ENCODE data around the gene USP48. TPM values are rescaled to one million over a fixed set of nuclear protein-coding genes. Genes with fewer than 3 reads are reported as not detected.

Gene USP48
- polyA plus RNA-seq, 3 donors: 62.6 to 77.9 (median 71.2) TPM

DNA sequence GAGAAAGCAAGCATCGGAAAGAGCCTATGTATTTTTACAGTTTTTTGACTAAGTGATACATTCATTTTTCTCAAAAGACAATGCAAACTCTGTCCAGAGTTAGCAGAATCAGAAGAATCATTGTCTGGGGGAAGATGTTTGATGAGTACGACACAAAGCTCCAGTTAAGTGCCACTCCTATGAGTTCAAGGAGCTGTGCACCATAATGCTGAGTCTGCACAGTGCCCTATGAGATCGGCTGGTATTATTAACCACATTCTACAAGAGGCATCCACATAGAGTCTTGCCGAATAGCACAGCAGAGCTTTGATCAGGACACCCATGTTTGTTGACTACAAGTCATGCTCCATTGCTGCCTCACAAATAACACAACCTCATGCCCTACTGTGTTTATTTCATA lies 58.9 kb downstream of the USP48 start:
- no peak for DNase-seq (ENCODE audit: extremely low read depth in 1 of 11, low read depth in 9 of 11, low spot score in 4 of 11)

DNA sequence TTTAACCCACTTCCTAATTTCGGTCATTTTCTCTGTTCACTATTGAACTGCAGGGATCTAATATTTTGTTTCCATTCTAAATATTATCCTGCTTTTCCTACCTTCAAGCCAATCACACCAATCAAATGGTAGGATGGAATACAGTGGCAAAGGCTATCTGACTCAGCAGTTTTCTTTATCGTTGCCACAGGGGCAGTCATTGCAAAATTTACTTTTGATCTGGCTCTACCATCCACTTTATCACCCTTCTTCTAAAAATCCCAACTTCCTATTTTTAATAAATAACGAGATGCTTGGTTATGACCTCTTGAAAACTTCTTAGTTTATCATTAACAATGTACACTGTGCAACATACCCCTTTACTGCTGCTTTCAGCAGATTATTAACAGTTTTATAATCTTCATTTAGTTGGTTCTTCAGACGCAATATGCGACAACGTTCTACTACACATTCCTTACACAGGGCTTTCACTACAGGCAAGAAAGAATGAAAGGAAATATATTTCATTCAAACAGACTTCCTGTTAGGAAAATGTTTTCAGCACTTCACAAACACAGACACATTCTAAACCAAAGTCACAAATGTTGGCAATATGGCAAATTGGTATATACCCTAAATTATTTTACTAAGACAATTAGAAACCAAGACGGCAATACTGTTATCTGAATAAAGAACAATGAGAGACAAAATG lies 61.5 kb downstream of the USP48 start:
- no peak for DNase-seq (ENCODE audit: extremely low read depth in 1 of 11, low read depth in 9 of 11, low spot score in 4 of 11)

DNA sequence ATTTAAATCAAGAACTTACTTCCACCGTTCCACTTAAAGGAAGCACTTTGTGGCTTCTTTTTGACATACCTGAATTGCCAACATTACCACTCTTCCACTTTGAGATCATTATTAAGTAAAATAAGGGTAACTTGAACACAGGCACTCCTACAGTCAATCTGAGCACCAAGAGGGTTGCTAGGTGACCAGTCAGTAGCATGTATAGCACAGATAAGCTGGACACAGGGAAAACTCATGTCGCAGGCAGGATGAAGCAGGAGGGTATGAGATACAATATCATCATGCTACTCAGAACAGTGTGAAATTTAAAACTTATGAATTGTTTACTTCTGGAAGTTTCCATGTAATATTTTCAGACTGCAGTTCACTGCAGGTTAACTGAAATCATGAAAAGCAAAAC lies 66.8 kb downstream of the USP48 start:
- no peak for DNase-seq (ENCODE audit: extremely low read depth in 1 of 11, low read depth in 9 of 11, low spot score in 4 of 11)

DNA sequence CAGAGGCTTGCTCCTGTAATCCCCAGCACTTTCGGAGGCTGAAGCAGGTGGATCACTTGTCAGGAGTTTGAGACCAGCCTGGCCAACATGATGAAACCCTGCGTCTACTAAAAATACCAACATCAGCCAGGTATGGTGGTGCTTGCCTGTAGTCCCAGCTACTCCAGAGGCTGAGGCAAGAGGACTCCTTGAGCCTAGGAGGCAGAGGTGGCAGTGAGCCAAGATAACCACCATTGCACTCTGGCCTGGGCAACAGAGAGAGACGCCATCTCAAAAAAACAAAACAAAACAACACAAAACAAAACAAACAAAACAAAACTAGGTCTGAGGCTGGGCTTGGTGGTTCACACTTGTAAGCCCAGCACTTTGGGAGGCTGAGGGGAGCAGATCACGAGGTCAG lies 75.1 kb downstream of the USP48 start:
- no peak for DNase-seq (ENCODE audit: extremely low read depth in 1 of 11, low read depth in 9 of 11, low spot score in 4 of 11)

DNA sequence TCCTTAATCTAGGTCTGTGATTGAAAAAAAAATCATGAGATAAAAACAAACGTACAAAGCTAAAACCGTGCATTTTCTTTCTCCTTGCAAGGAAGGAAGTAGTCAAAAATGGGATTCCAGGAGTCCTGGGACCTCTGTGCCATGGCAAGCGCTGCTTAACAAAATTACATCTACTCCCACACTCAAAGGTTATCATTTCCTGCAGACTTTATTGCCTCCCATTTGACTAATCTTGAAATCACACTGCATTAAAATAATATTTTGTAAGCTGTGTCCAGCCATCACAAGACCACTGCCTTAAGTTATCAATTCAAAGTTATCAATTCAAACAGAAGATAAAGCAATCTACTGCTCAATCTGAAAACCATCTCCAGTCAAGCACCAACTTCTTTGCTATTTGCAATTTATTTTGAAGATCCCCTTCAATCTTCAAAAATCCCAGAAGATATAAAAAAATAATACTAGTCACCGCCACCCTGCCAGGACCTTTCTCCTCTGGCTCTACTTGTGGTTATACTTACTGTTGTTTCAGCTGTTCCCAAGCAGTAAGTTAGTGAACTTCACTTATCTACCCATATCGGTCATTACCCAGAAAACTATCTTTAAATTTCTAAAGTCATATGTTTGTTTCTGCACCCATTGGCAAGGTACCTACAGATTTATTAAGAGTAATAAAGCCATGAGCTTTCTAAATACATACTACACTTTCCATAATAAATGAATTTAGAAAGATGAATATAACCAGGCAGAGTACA lies 75.7 kb downstream of the USP48 start:
- no peak for DNase-seq (ENCODE audit: extremely low read depth in 1 of 11, low read depth in 9 of 11, low spot score in 4 of 11)

DNA sequence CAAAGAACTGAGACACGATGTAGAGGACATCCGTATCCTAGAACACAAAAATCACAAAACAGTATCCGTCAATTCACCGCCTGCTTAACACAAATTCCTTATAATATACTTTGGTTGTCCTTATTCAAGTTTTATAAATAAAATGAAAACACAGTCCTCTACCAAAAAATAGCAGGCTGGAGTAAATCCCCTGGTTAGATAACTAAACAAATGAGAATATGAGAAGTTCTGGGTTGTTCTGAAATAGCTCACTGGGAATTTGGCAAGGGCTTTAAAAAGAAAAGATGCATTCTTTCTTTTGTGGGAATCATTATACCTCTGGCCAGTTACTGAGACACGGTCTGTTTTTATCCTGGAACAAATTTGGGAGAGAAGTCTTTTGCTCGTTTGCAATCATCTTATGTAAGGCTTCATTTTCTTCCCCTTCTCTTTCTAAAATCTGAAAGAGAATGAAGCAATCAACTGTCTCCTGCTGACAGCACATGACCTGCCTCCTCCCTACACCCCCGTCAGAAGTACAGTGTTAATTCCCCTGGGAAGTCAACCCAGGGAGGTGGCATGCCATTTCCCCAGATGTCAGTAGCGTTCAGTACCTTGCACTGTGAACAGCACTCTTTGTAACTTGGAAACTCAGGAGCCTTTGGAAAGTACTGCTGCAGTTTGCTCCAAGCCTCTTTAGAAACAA lies 76.7 kb downstream of the USP48 start:
- DNase-seq (ENCODE audit: extremely low read depth in 1 of 11, low read depth in 9 of 11, low spot score in 4 of 11): no peak

DNA sequence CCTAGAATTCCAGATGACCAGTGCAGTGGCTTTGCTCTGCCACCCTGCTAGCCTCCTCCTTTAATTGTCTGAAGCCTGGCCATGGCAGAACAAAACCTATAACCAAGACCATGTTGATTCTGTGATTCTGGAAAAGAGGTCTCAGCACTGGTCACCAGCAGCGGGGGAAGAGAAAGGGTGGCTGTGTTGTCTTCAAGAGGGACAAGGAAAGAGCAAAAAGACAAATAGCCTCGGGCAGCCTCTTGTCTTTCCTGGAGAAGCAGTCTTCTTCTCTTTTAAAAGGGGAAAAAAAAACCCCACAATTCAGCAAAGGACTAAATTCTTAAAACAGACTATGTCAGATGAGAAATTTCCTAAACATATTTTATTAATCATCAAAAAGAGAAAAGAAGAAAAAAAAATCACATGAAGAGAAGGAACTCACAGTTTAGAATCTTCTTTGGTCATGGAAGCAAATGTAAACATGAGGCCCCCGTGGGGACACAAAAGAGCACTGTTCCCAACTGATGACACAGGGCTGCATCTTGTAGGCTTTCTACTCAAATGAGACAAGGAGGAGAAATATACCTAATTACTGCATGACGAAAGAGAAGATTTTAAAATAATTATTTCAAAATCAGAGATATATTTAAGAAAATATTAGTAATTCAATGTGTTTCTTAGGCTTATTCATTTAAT lies 77.5 kb downstream of the USP48 start:
- no peak for DNase-seq (ENCODE audit: extremely low read depth in 1 of 11, low read depth in 9 of 11, low spot score in 4 of 11)

DNA sequence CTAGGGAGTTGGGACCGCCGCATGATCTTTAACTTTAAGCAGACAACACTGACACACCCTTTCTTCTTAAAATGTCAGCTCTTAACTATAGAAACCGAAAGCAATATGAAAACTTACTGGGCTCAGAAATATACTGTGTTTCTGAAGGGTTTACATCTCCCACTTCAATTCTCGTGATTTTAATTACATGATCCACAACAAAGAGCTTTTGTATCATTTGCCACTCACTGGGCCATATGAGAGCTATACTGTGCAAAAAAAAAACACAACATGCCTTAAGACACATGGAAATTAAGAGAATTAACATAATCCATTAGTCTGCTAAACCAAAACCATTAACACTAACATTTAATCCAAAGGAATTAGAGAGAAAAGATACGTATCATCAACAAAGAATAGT lies 78.8 kb downstream of the USP48 start:
- DNase-seq (ENCODE audit: extremely low read depth in 1 of 11, low read depth in 9 of 11, low spot score in 4 of 11): no peak

DNA sequence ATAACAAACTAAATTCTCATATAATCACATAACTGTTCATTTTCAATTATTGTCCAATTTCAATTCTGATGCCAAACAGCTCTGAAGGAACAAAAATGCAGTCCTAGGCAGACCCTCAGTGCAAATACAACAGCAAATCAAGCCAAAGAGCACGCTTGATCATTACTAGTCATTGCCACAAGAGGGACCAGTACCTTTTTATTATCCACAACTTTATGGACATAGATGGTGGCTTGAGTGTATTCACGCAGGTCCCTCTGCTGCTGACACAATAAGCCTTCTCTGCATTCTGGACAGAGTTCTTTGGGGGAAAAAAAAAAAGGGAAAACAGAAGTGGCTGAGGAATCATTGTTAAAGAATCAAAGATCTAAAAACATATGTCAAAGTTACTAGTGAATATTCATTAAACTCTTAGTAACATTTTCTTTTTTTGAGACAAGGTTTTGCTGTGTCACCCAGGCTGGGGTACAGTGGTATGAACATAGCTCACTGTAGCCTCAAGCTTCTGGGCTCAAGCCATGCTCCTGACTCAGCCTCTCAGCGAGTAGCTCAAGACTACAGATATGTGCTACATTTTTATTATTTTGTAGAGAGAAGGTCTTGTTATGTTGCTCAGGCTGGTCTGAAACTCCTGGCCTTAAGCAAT lies 79.5 kb downstream of the USP48 start:
- peak in 7 of 11 donors; percentile 4 to 13 (median 10) for DNase-seq (ENCODE audit: extremely low read depth in 1 of 11, low read depth in 9 of 11, low spot score in 4 of 11)

DNA sequence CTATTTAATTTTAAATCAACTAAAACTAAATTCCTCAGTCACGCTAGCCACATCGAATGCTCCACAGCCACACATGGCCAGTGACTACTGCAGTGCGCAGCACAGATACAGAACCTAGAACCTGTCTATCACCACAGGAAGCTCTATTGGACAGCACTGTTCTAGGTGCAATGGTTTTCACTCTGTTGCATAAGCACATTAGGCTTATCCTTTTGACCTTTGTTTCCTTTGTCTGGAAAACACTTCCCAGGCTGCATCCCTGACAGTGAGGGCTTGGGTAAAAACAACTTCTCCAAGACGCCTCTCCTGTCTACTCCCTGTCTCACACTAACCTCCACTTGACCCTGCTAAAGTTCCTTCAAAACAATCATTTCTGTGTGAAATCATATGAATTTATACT lies 80.2 kb downstream of the USP48 start:
- no peak for DNase-seq (ENCODE audit: extremely low read depth in 1 of 11, low read depth in 9 of 11, low spot score in 4 of 11)

DNA sequence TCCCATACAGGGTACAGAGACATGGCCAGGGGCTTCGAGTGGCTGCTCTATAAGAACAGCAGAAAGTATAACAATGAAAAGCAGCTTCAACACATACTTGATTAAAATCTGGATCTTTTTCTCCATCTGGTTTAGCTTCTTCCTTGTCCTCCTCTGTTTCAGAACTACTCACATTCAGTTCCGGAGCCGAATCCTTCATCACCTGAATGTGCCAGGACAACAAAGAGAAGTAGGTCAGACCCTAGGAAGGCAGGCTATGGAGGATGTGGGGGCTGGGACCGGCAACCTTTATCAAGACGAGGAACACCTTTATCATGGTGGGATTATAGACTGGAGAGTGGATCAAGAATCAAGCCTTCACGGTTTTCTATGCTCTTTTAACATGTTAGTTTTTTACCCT lies 81.5 kb downstream of the USP48 start:
- DNase-seq (ENCODE audit: extremely low read depth in 1 of 11, low read depth in 9 of 11, low spot score in 4 of 11): no peak

DNA sequence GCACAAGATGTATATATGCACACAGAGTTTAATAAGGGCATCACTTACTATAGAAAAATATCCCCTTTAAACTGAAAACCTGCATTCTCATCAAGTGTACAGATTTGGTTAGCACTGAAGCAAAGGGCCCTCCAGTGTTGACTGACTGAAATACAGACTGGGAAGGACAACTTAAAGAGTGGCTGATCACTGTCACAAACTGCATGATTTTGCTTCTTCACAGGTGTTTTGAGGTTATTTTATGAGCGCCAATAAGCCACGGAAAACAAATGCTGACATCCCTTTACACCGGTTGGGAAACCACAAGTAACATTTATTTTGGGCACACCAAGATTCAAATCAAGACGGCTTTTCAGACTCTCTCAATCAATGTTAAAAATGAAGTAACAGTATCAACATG lies 82.9 kb downstream of the USP48 start:
- DNase-seq (ENCODE audit: extremely low read depth in 1 of 11, low read depth in 9 of 11, low spot score in 4 of 11): no peak

DNA sequence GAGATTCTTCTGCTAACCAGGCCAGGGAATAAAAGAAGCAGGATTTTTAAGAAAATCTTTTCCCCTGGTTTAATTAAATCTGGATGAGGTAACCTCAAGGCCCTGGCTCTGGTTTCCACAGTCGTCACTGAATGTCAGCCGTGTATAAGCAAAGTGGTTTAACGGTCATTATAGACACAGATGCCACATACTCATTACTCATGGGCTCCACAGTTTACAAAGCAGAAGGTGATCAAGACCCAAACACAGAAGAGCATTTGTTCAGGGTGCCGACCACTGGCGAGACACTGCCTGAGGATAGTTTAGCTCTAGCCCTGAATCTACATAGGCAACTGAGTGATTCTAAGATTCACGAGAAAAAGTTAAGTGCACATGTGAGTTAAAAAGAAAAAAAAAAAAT lies 86.0 kb downstream of the USP48 start:
- DNase-seq (ENCODE audit: extremely low read depth in 1 of 11, low read depth in 9 of 11, low spot score in 4 of 11): no peak

DNA sequence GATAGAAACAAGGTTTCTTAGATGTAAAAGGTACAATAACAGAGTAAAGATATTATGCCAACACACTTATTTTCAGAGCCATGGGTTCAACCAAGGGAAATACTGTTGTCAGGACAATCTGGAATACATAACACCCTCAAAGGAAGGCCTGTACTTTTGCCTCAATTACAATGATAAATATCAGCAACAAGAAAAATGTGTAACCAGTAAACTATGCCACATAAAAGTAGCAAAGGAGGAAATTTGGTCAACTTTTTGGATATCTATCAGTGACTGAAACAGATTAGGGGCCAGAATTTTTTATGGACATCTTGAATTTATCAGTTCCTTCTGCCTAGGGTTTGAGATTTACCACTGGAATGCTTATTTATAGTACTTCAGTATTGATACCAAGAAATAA lies 89.2 kb downstream of the USP48 start:
- DNase-seq (ENCODE audit: extremely low read depth in 1 of 11, low read depth in 9 of 11, low spot score in 4 of 11): no peak

DNA sequence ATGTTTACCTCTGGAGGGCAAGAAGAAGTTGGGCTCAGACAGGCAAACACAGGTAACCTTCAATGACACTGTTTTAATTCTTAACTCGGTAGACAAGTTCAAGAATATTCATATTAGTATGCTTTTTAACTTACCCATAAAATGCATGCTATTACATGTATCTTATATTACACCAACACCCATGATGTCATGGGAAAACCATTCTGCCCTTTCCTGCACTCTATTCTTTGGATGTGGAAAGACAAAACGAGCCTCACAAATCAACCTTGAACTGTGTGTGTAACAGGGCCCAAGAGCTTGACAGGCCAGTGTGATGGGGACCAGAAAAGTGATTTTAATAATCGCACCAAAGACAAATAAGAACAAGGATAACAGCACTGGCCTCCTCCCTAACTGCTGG lies 91.2 kb downstream of the USP48 start:
- DNase-seq (ENCODE audit: extremely low read depth in 1 of 11, low read depth in 9 of 11, low spot score in 4 of 11): no peak

DNA sequence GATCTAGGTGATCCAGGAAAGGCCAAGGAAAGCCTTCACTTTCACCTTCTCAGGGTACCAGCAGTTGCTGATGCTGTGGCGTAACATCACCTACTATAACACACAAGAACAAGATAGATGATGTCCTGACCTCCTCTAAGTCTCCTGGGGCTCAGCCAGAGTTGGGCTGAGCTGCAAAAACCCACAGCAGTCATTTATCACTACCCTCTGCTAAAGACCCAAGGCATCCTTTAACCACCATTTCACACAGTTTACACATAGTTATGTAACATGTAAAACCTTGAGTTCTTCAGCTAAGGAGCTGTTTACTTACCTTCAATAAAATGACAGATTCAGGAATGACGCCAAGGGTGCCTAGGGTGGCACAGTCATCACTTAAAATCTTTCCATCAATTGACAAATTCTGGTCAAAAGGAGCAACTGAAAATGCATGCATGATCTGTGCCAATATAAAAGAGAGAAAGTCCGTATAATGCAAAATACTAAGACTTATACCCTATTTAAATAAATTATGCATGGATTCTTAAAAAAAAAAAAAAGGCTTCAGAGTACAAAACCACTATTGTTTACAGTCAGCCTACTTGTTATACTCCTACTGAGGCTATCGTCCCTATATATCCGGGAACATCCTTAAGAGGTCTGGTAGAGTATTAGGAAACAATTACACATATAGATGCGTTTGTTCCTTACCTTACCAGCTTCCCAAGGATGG lies 93.1 kb downstream of the USP48 start:
- DNase-seq (ENCODE audit: extremely low read depth in 1 of 11, low read depth in 9 of 11, low spot score in 4 of 11): no peak

DNA sequence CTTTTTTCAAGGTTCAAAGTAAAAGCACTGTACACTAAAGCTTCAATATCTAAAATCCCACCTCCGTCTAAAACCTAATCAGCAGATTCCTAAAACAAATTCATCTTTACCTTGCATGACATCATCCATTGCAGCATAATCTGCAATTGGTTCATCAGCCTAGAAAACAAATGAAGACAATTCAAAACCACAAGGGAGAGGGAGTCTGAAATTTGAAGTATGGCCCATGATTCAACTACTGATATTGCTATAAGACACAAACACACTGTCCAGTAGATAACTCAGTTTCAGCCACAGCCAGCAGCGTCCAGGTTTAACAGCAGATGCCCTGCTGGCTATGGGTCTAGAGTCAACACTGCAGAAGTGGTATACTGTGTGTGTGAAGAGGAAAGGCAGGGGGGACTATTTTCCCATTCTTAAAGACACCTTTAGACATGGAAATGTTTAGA lies 95.8 kb downstream of the USP48 start:
- DNase-seq (ENCODE audit: extremely low read depth in 1 of 11, low read depth in 9 of 11, low spot score in 4 of 11): no peak

DNA sequence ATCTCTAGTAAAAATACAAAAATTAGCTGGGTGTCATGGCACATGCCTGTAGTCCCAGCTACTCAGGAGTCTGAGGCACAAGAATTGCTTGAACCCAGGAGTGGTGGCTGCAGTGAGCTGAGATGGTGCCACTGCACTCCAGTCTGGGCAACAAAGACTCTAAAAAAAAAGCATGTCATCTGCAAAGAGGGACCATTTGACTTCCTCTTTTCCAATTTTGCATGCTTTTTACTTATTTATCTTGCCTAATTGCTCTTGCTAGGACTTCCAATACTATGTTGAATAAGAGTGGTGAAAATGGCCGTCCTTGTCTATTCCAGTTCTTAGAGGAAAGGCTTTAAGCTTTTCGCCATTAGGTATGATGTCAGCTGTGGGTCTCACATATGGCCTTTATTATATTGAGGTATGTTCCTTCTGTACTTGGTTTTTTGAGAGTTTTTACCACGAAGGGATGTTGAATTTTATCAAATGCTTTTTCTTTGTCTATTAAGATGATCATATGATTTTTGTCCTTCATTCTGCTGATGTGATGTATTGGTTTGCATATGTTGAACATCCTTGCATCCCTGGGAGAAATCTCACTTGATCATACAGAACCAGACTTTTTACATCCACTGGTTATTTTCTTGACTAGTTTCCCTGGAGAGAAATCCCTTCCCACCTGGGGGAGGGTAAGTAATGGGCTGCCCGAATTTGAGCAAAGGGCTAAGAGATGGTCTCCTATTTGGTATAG lies 96.8 kb downstream of the USP48 start:
- no peak for DNase-seq (ENCODE audit: extremely low read depth in 1 of 11, low read depth in 9 of 11, low spot score in 4 of 11)
